Liver (tissue), 9 donors: Measurements from ENCODE around the gene TARDBP. TPM values are rescaled to one million over a fixed set of nuclear protein-coding genes. Genes with fewer than 3 reads are reported as not detected.

Experiments
- DNase-seq: peaks from one replicate; pipeline ENCODE4 v3.0.0-alpha.2; 2017; ENCODE audit warnings: low spot score
- H3K27ac ChIP-seq, 2 donors: one replicate each; pipeline ENCODE4 v1.7.0; 2013; ENCODE audit warnings: inconsistent platforms in 2 of 2, low read length in 2 of 2, control low read depth in 1 of 2, low read depth in 1 of 2, mild to moderate bottlenecking in 1 of 2
- H3K27me3 ChIP-seq, 4 donors: one replicate each; pipeline versions ENCODE4 v1.6.1 to v1.7.0; 2013; ENCODE audit warnings: low read length in 3 of 4, inconsistent platforms in 1 of 4, mild to moderate bottlenecking in 1 of 4, moderate library complexity in 1 of 4; ENCODE audit not compliant: control insufficient read depth in 4 of 4, insufficient read depth in 4 of 4
- H3K36me3 ChIP-seq, 4 donors: one replicate each; pipeline versions ENCODE4 v1.6.1 to v1.7.0; 2013; ENCODE audit warnings: low read length in 3 of 4, mild to moderate bottlenecking in 3 of 4, low read depth in 1 of 4, moderate library complexity in 1 of 4; ENCODE audit not compliant: control insufficient read depth in 4 of 4, insufficient read depth in 3 of 4
- H3K4me1 ChIP-seq, 4 donors: one replicate each; pipeline versions ENCODE4 v1.6.1 to v1.7.0; 2013; ENCODE audit warnings: low read length in 3 of 4, mild to moderate bottlenecking in 3 of 4, moderate library complexity in 1 of 4; ENCODE audit not compliant: control insufficient read depth in 4 of 4, insufficient read depth in 4 of 4
- H3K4me3 ChIP-seq, 3 donors: one replicate each; pipeline versions ENCODE4 v1.6.1 to v1.7.0; 2013; ENCODE audit warnings: low read length in 3 of 3, control low read depth in 1 of 3, low read depth in 1 of 3, mild to moderate bottlenecking in 1 of 3
- H3K9ac ChIP-seq, 2 donors: one replicate each; pipeline ENCODE4 v1.7.0; 2013; ENCODE audit warnings: low read length in 2 of 2, mild to moderate bottlenecking in 2 of 2, moderate library complexity in 2 of 2, control low read depth in 1 of 2, low read depth in 1 of 2
- H3K9me3 ChIP-seq, 4 donors: one replicate each; pipeline versions ENCODE4 v1.6.1 to v1.7.0; 2013; ENCODE audit warnings: low read length in 3 of 4; ENCODE audit not compliant: control insufficient read depth in 4 of 4
- ATF3 ChIP-seq: IDR thresholded peaks from 2 replicates; pipeline ENCODE4 v1.6.1; 2016; ENCODE audit warnings: antibody characterized with exemption
- CTCF ChIP-seq: fragments of 150-350 bp; IDR thresholded peaks from 2 replicates; pipeline ENCODE4 v1.5.1; 2017; ENCODE audit warnings: improper control_type of control experiment, low read depth, low read length; ENCODE audit not compliant: missing input control
- EGR1 ChIP-seq, 2 donors: IDR thresholded peaks; 2 replicates each; pipeline ENCODE4 v1.6.1; 2016 to 2018; ENCODE audit warnings: antibody characterized with exemption in 2 of 2, low read depth in 2 of 2
- FOXA1 ChIP-seq: IDR thresholded peaks from 2 replicates; pipeline ENCODE4 v1.6.1; 2016; ENCODE audit warnings: antibody characterized with exemption
- FOXA2 ChIP-seq: IDR thresholded peaks from 2 replicates; pipeline ENCODE4 v1.6.1; 2016; ENCODE audit warnings: antibody characterized with exemption
- GABPA ChIP-seq, 2 donors: IDR thresholded peaks in 1 of 2; conservative IDR thresholded peaks in 1 of 2; 2 replicates each; pipeline ENCODE4 v1.6.1; 2016; ENCODE audit warnings: antibody characterized with exemption in 2 of 2, mild to moderate bottlenecking in 1 of 2, moderate library complexity in 1 of 2
- HNF4A ChIP-seq, 2 donors: conservative IDR thresholded peaks; 2 replicates each; pipeline ENCODE4 v1.6.1; 2016; ENCODE audit warnings: antibody characterized with exemption in 2 of 2, mild to moderate bottlenecking in 2 of 2
- HNF4G ChIP-seq: IDR thresholded peaks from 2 replicates; pipeline ENCODE4 v1.6.1; 2016; ENCODE audit warnings: antibody characterized with exemption
- JUND ChIP-seq, 2 donors: IDR thresholded peaks; 2 replicates each; pipeline ENCODE4 v1.6.1; 2016; ENCODE audit warnings: antibody characterized with exemption in 2 of 2
- MAX ChIP-seq: IDR thresholded peaks from 2 replicates; pipeline ENCODE4 v1.6.1; 2016; ENCODE audit warnings: antibody characterized with exemption
- NR2F2 ChIP-seq: IDR thresholded peaks from 2 replicates; pipeline ENCODE4 v1.6.1; 2016; ENCODE audit warnings: antibody characterized with exemption
- RAD21 ChIP-seq, 2 donors: IDR thresholded peaks; 2 replicates each; pipeline ENCODE4 v1.6.1; 2016; ENCODE audit warnings: antibody characterized with exemption in 2 of 2, mild to moderate bottlenecking in 2 of 2
- REST ChIP-seq: IDR thresholded peaks from 2 replicates; pipeline ENCODE4 v1.6.1; 2016; ENCODE audit warnings: antibody characterized with exemption, mild to moderate bottlenecking
- RXRA ChIP-seq, 2 donors: IDR thresholded peaks; 2 replicates each; pipeline ENCODE4 v1.6.1; 2017 to 2018; ENCODE audit warnings: antibody characterized with exemption in 2 of 2, mild to moderate bottlenecking in 1 of 2
- SP1 ChIP-seq: IDR thresholded peaks from 2 replicates; pipeline ENCODE4 v1.6.1; 2018; ENCODE audit warnings: antibody characterized with exemption, mild to moderate bottlenecking
- TAF1 ChIP-seq: conservative IDR thresholded peaks from 2 replicates; pipeline ENCODE4 v1.6.1; 2016; ENCODE audit warnings: antibody characterized with exemption, mild to moderate bottlenecking
- YY1 ChIP-seq: IDR thresholded peaks from 2 replicates; pipeline ENCODE4 v1.6.1; 2016; ENCODE audit warnings: antibody characterized with exemption, mild to moderate bottlenecking
- ZBTB33 ChIP-seq: IDR thresholded peaks from 2 replicates; pipeline ENCODE4 v1.6.1; 2016; ENCODE audit warnings: antibody characterized with exemption
- WGBS: extraction: QIAGEN DNeasy Blood & Tissue Kit; methylation state at CpG from one replicate; pipeline ENCODE4 v1.1.7; 2013; 5-methylcytosine and 5-hydroxymethylcytosine counted together
- polyA plus RNA-seq, 2 donors: library from polyadenylated mRNA; stranded (reverse) in 1 of 2; unstranded in 1 of 2; fragments of 200-250 nt in 1 of 2; fragments of >200 nt in 1 of 2; fragmentation: Nextera tagmentation in 1 of 2; extraction: Ambion mirVana in 1 of 2; gene quantifications; one replicate each; pipeline versions ENCODE4 v1.2.1 to v1.2.3, GENCODE V29; 2013 to 2015
- total RNA-seq, 2 donors: library from RNA; depleted of rRNA; stranded (reverse); fragments of >200 nt; gene quantifications; one replicate each; pipeline ENCODE4 v1.2.3, GENCODE V29; 2014
- donor health status: healthy.
- donor health status: healthy.
- donor health status: healthy.
- donor health status: healthy.
- donor health status: healthy.

The TARDBP gene
- total and polyA plus RNA-seq, 4 donors, result 44.4 to 87.6 (median 79.2) TPM

- TF ChIP-seq JUND (IDR thresholded peaks at IDR 0.05) (no peak), NR2F2 (no peak), FOXA1 (no peak), RXRA (IDR thresholded peaks at IDR 0.05) (no peak), MAX (no peak), RAD21 (IDR thresholded peaks at IDR 0.05) (no peak), HNF4A (conservative IDR thresholded peaks at IDR 0.05) (peak in 1 of 2 donors; percentile 11), HNF4G (no peak), TAF1 (no peak)
- Histone ChIP-seq H3K9ac (no peak overlapping the region), H3K27me3 (no peaks in the 10 kb centered on the region), H3K27ac (no peak overlapping the region), H3K9me3 (no peaks in the 10 kb centered on the region), H3K36me3 (no peaks in the 10 kb centered on the region), H3K4me1 (peaks cover 4 to 11% (median 9%) of the 10 kb centered on the region in 4 donors), H3K4me3 (no peak overlapping the region)
- 68% methylated on average over 9 of the region's 9 CpGs for WGBS
- DNase-seq, result no peak
These were observed 31.4 kb upstream of the TARDBP start for GRCh38 chr1:10980841-10981727.

GRCh38 chr1:10986525-10986890 lies 25.9 kb upstream of the TARDBP start:
- TF ChIP-seq ATF3, result no peak
- TF ChIP-seq EGR1 (IDR thresholded peaks at IDR 0.05; ENCODE audit: low read depth in 2 of 2), result no peak
- TF ChIP-seq JUND (IDR thresholded peaks at IDR 0.05), result no peak
- no peak for TF ChIP-seq RAD21 (IDR thresholded peaks at IDR 0.05)
- TF ChIP-seq RXRA (IDR thresholded peaks at IDR 0.05), result no peak
- no peak for TF ChIP-seq REST
- no peak for TF ChIP-seq HNF4G
- TF ChIP-seq NR2F2, result no peak
- no peak for TF ChIP-seq FOXA1
- TF ChIP-seq TAF1, result no peak
- TF ChIP-seq GABPA (IDR thresholded peaks at IDR 0.05 in 1 of 2, conservative IDR thresholded peaks at IDR 0.05 in 1 of 2), result no peak
- TF ChIP-seq HNF4A (conservative IDR thresholded peaks at IDR 0.05), result no peak
- TF ChIP-seq ZBTB33, result no peak
- no peak for TF ChIP-seq FOXA2
- no peak for TF ChIP-seq YY1
- no peak for TF ChIP-seq MAX
- TF ChIP-seq SP1, result no peak
- no peak for TF ChIP-seq CTCF
- Histone ChIP-seq H3K36me3 (no peaks in the 10 kb centered on the region), H3K27me3 (no peaks in the 10 kb centered on the region), H3K27ac (no peak overlapping the region), H3K9me3 (no peaks in the 10 kb centered on the region), H3K4me3 (no peak overlapping the region), H3K4me1 (no peaks in the 10 kb centered on the region), H3K9ac (no peak overlapping the region)
- DNase-seq, result no peak
- 73% methylated on average over 7 of the region's 7 CpGs for WGBS
